ENCODE results near the gene PDK2.

The PDK2 gene

DNA sequence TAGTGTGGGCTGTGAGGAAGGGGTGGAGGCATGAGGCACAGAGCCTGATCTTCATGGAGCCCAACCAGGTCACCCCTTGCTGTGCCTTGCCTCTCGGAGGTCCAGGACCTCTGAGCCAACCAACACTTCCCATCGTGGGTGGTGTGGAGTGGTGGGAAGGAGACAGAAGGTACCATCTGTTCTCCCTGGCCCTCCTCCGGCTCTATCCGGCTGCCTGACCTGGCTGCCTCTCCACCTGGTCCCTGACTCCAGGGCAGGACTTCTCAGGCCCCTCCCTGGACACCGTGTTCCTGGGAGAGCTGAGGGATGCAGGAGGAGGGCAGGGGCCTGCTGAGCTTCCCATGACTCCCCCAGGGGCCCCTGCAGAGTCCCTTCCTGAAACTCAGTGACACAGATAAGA, 3.9 kb downstream of the PDK2 start:
- H3K4me3 ChIP-seq (ENCODE audit: low read length), result no peak overlapping the region
- TF ChIP-seq, protein P1, sequence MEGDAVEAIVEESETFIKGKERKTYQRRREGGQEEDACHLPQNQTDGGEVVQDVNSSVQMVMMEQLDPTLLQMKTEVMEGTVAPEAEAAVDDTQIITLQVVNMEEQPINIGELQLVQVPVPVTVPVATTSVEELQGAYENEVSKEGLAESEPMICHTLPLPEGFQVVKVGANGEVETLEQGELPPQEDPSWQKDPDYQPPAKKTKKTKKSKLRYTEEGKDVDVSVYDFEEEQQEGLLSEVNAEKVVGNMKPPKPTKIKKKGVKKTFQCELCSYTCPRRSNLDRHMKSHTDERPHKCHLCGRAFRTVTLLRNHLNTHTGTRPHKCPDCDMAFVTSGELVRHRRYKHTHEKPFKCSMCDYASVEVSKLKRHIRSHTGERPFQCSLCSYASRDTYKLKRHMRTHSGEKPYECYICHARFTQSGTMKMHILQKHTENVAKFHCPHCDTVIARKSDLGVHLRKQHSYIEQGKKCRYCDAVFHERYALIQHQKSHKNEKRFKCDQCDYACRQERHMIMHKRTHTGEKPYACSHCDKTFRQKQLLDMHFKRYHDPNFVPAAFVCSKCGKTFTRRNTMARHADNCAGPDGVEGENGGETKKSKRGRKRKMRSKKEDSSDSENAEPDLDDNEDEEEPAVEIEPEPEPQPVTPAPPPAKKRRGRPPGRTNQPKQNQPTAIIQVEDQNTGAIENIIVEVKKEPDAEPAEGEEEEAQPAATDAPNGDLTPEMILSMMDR (conservative IDR thresholded peaks at IDR 0.05; ENCODE audit: low read length), result no peak

DNA sequence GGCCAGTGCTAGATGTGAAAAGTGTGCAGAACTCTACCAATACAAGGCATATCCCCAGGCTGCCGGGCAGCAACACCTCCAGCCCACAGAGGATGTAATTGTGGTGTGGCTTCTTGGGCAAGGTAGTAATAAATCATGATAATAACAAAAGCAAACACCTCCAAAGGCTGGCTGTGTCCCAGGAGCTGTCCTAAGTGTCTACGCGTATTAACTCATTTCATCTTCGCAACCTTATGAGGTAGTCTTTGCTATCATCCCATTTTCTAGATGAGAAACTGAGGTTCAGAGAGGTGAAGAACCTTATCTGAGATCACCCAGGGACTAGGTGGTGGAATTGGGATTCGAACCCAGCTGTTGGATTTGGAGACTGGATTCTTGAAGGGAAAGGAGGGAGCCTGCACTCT, 5.3 kb downstream of the PDK2 start:
- no peak for DNase-seq (ENCODE audit: low read depth)

More for the DNA sequence above, 3.9 kb downstream of the PDK2 start:
- no peak for DNase-seq (ENCODE audit: low read depth)

DNA sequence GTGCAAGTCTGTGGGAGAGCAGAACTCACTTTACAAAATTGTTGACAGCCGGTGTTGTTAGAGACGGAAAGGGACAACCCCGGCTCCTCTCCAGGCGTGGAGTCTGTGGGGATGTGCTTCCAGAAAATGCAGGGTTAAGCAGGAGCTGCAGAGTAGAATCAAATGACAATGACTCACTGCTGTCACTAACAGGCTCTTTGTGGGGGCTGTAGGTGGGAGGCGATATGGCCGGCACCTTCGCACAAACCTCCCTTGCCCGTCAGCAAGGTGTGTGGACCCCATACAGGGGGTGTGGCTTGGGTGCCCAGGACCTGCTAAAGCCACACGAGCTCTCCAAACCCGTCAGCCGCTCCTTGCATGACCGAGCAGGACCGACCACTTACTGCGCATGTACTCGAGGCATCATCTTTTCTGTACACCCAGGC, 5.8 kb downstream of the PDK2 start:
- H3K4me3 ChIP-seq (ENCODE audit: low read length), result no peak overlapping the region
- TF ChIP-seq, protein P1 (conservative IDR thresholded peaks at IDR 0.05; ENCODE audit: low read length), result no peak
- DNase-seq (ENCODE audit: low read depth), result peak; percentile 17

More for the DNA sequence above, 5.3 kb downstream of the PDK2 start:
- H3K4me3 ChIP-seq (ENCODE audit: low read length), result no peak overlapping the region
- TF ChIP-seq, protein P1 (conservative IDR thresholded peaks at IDR 0.05; ENCODE audit: low read length), result no peak

DNA sequence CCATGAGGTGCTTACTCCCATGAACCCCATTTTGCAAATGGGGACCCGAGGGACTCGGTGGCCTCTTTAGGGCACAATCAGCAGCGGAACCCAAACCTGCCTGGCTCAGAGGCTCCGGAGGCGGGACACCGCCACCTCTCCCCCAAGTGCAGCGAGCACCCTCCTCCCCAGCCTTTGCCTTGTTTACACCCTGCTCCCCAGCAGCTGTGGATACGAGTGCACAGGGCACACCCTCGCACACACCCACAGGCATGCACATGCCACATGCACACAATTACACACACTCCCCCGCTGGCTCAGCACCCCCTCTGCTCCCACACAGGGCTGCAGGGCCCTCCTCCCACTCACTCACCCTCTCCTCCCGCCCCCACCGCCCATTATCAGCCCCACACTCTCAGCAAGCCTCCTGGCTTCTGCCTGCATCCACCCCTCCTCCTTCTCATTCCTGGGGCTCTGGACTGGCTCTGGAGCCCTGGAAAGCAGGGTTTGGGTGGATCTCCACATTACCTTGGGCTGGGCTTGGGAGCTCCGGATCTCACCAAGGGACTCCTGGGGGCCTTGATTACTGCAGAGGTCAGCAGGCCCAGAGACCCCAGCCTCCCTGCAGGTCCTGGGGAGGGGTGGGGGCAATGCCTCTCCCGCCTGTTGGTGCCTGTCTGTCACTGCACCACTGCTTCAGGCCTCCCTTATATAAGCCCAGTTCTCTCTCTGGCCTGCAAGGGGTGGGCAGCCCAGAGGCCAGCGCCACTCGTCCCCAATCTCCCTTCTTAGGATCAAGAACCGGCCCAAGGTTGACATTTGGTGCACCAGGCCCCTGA, 6.4 kb downstream of the PDK2 start:
- peak; percentile 64 for DNase-seq (ENCODE audit: low read depth)
- no peak overlapping the region for H3K4me3 ChIP-seq (ENCODE audit: low read length)
- TF ChIP-seq, protein P1 (conservative IDR thresholded peaks at IDR 0.05; ENCODE audit: low read length), result no peak

DNA sequence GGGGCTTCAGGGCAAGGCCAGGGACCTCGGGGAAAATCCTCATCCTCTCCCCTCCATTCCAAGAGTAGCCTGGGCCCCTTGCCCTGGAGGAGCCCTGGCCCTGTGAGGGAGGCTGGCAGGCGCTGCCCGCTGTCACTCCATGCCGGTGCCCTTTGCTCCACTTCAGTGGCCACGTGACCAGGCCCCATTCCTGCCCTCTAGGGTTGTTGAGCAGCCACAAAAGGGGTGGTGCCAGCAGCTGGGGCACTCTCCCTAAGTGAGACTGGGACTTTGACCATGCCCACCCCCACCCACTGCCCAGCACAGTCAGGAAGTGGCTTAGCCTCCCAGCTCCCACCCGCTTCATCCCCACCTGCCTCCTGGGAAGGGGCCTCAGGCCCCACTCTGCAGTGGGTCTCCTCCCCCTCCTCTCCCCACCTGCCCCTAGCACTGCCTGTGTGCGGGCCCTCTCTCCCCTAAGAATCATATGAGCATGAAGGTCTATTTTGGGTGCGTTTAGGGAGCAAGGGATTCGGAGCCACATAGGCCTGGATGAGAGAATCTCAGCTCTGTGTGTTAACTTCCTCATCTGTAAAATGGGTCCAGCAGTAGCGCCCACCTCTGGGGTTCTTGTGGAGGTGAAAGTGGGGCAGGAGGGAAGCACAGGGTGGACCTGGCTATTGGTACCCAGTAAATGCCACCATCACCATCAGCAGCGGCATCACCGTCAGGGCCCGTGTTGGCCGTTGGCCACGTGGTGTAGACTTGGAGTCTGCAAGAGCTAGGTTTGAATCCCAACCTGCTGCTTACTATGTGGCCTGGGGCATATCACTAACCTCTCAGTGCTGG, 7.2 kb downstream of the PDK2 start:
- no peak for DNase-seq (ENCODE audit: low read depth)
- H3K4me3 ChIP-seq (ENCODE audit: low read length), result no peak overlapping the region

DNA sequence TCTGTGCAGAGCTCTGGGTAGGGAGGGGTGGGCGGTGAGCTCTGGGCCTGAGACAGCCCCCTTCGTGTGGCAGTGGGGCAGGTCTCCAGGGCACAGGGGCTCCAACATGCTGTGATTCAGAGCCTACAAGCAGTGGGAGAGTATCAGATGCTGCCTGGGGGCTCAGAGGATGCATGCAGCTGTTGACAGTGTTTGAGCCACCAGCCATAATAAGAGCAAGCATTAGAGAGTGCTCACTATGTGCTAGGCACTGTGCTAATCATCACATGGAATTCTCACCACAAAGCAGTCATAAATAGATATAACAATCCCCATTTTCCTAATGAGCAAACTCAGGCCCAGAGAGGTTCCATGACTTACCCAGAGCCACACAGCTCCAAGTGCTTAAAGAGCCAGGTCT, 8.1 kb downstream of the PDK2 start:
- TF ChIP-seq, protein P1 (conservative IDR thresholded peaks at IDR 0.05; ENCODE audit: low read length), result no peak
- no peak overlapping the region for H3K4me3 ChIP-seq (ENCODE audit: low read length)
- DNase-seq (ENCODE audit: low read depth), result no peak

More for the DNA sequence above, 7.2 kb downstream of the PDK2 start:
- TF ChIP-seq, protein P1 (conservative IDR thresholded peaks at IDR 0.05; ENCODE audit: low read length), result no peak
